GM10248 (cell line): ENCODE measurements around the gene PLEKHA5.
"Not testable (repeated sequence)": the region's sequence is repeated elsewhere in the genome, so short reads cannot be mapped to it uniquely, and the experiment has no call there.

Experiments used
- CTCF ChIA-PET: fragments of 300-600 bp; sonication (Branson Sonifier 250); formaldehyde crosslinking; extraction: SDS; loops from one replicate; lab custom pipeline; 2021; ENCODE audit warnings: antibody characterized with exemption; lab: Yijun Ruan, JAX
- POLR2A ChIA-PET: fragments of 350-650 bp; sonication (Branson Sonifier 250); formaldehyde crosslinking; extraction: SDS; loops from one replicate; lab custom pipeline; 2020; ENCODE audit warnings: antibody characterized with exemption; lab: Yijun Ruan, JAX
- DNase-seq: peaks from one replicate; pipeline ENCODE4 v3.0.0; 2012; ENCODE audit errors: extremely low spot score
- TF ChIP-seq, protein P1 (sequence below): IDR thresholded peaks from 2 replicates; pipeline ENCODE4 v1.5.1; 2012; ENCODE audit warnings: mild to moderate bottlenecking, low read depth; ENCODE audit errors: extremely low read depth, missing control alignments, control extremely low read depth

The PLEKHA5 gene

GRCh38 chr12:19338405-19338804 lies 208.9 kb downstream of the PLEKHA5 start:
- CTCF ChIA-PET: interaction anchor here (1.4 kb wide), 1 partner anchor 9 kb away, joined by 4 read pairs; no protein-coding TSS in a partner anchor
- DNase-seq: no peak
- TF ChIP-seq, protein P1, sequence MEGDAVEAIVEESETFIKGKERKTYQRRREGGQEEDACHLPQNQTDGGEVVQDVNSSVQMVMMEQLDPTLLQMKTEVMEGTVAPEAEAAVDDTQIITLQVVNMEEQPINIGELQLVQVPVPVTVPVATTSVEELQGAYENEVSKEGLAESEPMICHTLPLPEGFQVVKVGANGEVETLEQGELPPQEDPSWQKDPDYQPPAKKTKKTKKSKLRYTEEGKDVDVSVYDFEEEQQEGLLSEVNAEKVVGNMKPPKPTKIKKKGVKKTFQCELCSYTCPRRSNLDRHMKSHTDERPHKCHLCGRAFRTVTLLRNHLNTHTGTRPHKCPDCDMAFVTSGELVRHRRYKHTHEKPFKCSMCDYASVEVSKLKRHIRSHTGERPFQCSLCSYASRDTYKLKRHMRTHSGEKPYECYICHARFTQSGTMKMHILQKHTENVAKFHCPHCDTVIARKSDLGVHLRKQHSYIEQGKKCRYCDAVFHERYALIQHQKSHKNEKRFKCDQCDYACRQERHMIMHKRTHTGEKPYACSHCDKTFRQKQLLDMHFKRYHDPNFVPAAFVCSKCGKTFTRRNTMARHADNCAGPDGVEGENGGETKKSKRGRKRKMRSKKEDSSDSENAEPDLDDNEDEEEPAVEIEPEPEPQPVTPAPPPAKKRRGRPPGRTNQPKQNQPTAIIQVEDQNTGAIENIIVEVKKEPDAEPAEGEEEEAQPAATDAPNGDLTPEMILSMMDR: no peak
- POLR2A ChIA-PET: no interaction called here

GRCh38 chr12:19350850-19351249 lies 221.3 kb downstream of the PLEKHA5 start:
- DNase-seq, CTCF ChIA-PET, POLR2A ChIA-PET: not testable (repeated sequence)

DNA sequence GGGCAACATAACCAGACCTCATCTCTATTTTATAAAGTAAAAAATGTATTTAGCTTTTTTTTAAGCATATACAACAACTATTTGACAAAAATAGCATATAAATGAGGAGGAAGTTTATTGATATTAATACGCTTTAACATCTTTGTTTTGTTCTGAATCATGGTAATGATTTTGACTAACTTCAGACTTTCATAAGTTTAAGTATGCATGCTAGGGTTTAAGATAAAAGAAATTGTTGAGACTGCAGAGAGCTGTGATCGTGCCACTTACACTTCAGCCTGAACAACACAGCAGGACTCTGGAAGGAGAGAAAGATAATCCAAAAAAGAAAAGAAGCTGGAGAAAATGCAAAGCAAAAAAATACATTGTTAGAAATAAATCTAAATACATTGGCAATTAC lies 221.8 kb downstream of the PLEKHA5 start:
- no peak for DNase-seq
- ChIA-PET POLR2A (no interaction called here), CTCF (no interaction called here)
- TF ChIP-seq, protein P1: no peak

DNA sequence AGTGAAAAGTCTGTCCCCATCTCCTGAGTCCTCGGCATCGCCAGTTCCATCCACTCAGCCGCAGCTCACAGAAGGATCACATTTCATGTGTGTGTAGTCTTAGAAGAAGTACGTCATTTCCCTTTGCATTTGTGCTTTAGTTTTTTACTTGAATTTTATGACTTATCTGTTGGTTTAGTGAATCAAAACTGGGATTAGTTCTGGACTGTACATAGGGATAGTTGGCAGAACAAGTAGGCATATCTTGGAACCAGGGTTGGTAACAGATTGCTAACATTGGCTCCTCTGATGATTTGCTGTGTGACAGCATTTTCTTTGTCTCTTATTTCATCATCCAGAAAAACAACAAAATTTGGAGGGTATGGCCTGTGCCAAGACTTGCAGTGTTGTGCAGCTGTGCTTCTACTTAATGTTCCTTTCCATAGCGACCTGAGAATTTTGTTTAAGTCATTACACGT lies 240.2 kb downstream of the PLEKHA5 start:
- DNase-seq: no peak
- CTCF ChIA-PET: no interaction called here
- POLR2A ChIA-PET: no interaction called here
- TF ChIP-seq, protein P1: no peak

- CTCF ChIA-PET: no interaction called here
- POLR2A ChIA-PET: no interaction called here
- TF ChIP-seq, protein P1: no peak
- DNase-seq: no peak
Observed at GRCh38 chr12:19373586-19373985, 244.1 kb downstream of the PLEKHA5 start.

- POLR2A ChIA-PET: no interaction called here
- DNase-seq: no peak
- CTCF ChIA-PET: no interaction called here
- TF ChIP-seq, protein P1: no peak
Observed at GRCh38 chr12:19375888-19376287, 246.4 kb downstream of the PLEKHA5 start.

DNA sequence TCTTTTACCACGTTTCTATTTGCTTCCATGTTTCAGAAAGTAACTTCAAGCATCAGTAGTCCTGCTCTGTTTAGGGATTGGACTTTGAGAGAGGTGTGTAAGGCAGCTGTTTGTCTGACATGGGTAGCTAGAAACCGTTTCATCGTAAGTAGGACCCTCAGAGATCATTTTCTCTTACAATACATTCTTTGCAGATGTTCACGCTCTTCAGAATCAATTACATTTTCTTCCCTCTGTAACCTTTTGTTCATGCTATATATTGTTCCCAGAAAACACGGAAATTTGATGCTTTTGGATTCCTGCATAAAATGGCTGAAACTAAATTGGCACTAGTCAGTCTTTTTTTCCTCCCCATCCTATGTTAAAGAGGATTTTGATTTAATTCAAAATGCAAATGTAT lies 247.2 kb downstream of the PLEKHA5 start:
- ChIA-PET CTCF (no interaction called here), POLR2A (no interaction called here)
- TF ChIP-seq, protein P1: no peak

More for the DNA sequence above, 247.2 kb downstream of the PLEKHA5 start:
- DNase-seq: no peak
